ENCODE results near the gene PPFIA3. TPM values are rescaled to one million over a fixed set of nuclear protein-coding genes. Genes with fewer than 3 reads are reported as not detected.

Gene PPFIA3
- polyA plus RNA-seq, 1 of the 3 experiments (the other 2 are of a cell fraction): 5.7 TPM

- Histone ChIP-seq H2AFZ (ENCODE audit: low read depth) (no peak overlapping the region), H3K4me1 (ENCODE audit: control insufficient read depth in 1 of 2, insufficient read depth in 2 of 2, low read depth in 1 of 2, low read length in 1 of 2) (peaks cover 7 to 8% of the 10 kb centered on the region in 2 experiments; a peak in 2 of 4 replicates), H3F3A (replicated peaks; ENCODE audit: insufficient read depth) (no peaks in the 10 kb centered on the region), H3K4me3 (ENCODE audit: low read depth in 2 of 2, low read length in 1 of 2) (no peak overlapping the region), H3K79me2 (ENCODE audit: insufficient read depth) (no peaks in the 10 kb centered on the region), H3K4me2 (no peak overlapping the region), H4K20me1 (ENCODE audit: insufficient read depth) (no peaks in the 10 kb centered on the region), H3K27ac (ENCODE audit: low read depth in 2 of 2, low read length in 1 of 2) (no peak overlapping the region), H3K9me3 (no peaks in the 10 kb centered on the region), H3K36me3 (replicated peaks in 1 of 2; ENCODE audit: control insufficient read depth in 1 of 2, insufficient read depth in 2 of 2, low read length in 1 of 2) (no peaks in the 10 kb centered on the region), H3K27me3 (ENCODE audit: insufficient read depth) (no peaks in the 10 kb centered on the region), H3K9ac (no peak overlapping the region), H3K9me2 (no peaks in the 10 kb centered on the region)
- CTCF ChIA-PET: interaction anchor here (1.8 kb wide), 1 partner anchor 35 kb away, joined by 12 read pairs; no protein-coding TSS in a partner anchor
- POLR2A ChIA-PET: no interaction called here
- DNase-seq: peak; percentile 22
- TF ChIP-seq FOSL2 (IDR thresholded peaks at IDR 0.05; ENCODE audit: borderline replicate concordance, low read depth) (no peak), TAF1 (IDR thresholded peaks at IDR 0.05; ENCODE audit: borderline replicate concordance, low read depth, low read length) (no peak), SMC3 (IDR thresholded peaks at IDR 0.05; ENCODE audit: low read depth, low read length) (no peak), ELF1 (IDR thresholded peaks at IDR 0.05) (no peak), USF2 (IDR thresholded peaks at IDR 0.05; ENCODE audit: borderline replicate concordance, low read depth, low read length) (no peak), USF1 (IDR thresholded peaks at IDR 0.05; ENCODE audit: borderline replicate concordance, low read depth) (no peak)
- TF ChIP-seq, protein P1, sequence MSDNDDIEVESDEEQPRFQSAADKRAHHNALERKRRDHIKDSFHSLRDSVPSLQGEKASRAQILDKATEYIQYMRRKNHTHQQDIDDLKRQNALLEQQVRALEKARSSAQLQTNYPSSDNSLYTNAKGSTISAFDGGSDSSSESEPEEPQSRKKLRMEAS (IDR thresholded peaks at IDR 0.05; ENCODE audit: low read depth): no peak
- WGBS (ENCODE audit: low lambda C conversion rate): 92% methylated on average over 49 of the region's 49 CpGs
Observed at GRCh38 chr19:49132974-49133609, 13.7 kb downstream of the PPFIA3 start.

DNA sequence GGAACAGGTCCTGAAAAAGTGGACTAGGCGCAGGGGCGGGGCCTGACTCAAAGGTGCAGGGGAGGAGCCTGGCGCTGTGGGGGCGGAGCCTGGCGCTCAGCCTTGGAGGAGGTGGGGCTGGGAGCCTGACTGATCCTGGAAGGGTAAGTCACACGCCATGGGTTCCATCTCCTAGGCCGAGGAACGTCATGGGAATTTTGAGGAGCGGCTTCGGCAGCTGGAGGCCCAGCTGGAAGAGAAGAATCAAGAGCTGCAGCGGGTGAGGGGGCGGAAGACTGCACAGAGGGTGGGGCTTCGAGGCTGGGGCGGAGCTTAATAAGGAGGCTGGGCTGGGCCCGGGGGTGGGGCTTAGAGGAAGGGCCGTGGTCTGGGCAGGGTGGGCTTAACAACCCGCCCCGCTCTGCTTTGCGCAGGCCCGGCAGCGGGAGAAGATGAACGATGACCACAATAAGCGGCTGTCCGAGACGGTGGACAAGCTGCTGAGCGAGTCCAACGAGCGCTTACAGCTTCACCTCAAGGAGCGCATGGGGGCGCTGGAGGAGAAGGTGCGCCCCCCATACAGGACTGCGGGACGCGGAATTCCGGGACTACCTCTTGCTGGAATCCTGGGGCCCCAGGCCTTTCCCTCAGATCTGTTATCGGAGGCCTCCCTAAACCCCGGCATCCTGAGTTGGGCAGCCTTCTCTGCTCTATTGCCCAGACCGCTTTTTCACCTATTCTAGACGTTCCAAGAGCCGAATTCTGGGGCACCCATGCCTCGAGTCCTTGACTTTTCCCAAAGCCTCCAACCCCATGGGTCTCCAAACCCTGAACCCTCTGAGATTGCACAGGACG, 14.5 kb downstream of the PPFIA3 start:
- Histone ChIP-seq H3K27me3 (ENCODE audit: insufficient read depth) (no peaks in the 10 kb centered on the region), H2AFZ (ENCODE audit: low read depth) (no peak overlapping the region), H3K27ac (ENCODE audit: low read depth in 2 of 2, low read length in 1 of 2) (no peak overlapping the region), H3K4me3 (ENCODE audit: low read depth in 2 of 2, low read length in 1 of 2) (no peak overlapping the region), H3K36me3 (replicated peaks in 1 of 2; ENCODE audit: control insufficient read depth in 1 of 2, insufficient read depth in 2 of 2, low read length in 1 of 2) (no peaks in the 10 kb centered on the region), H3K79me2 (ENCODE audit: insufficient read depth) (no peaks in the 10 kb centered on the region), H4K20me1 (ENCODE audit: insufficient read depth) (no peaks in the 10 kb centered on the region), H3K9me2 (no peaks in the 10 kb centered on the region), H3F3A (replicated peaks; ENCODE audit: insufficient read depth) (no peaks in the 10 kb centered on the region), H3K9me3 (no peaks in the 10 kb centered on the region), H3K4me2 (no peak overlapping the region), H3K4me1 (ENCODE audit: control insufficient read depth in 1 of 2, insufficient read depth in 2 of 2, low read depth in 1 of 2, low read length in 1 of 2) (peaks cover 3% of the 10 kb centered on the region in 2 experiments; a peak in 2 of 4 replicates), H3K9ac (no peak overlapping the region)
- TF ChIP-seq EP300 (IDR thresholded peaks at IDR 0.05; ENCODE audit: borderline replicate concordance in 1 of 2, low read depth in 1 of 2, low read length in 1 of 2): no peak
- no peak for TF ChIP-seq FOXM1 (IDR thresholded peaks at IDR 0.05; ENCODE audit: low read depth)
- TF ChIP-seq FOXJ3 (CRISPR knock-in tag; IDR thresholded peaks at IDR 0.05): no peak
- TF ChIP-seq SIN3A (IDR thresholded peaks at IDR 0.05; ENCODE audit: borderline replicate concordance, low read depth, low read length): no peak
- TF ChIP-seq ZBTB33 (IDR thresholded peaks at IDR 0.05; ENCODE audit: borderline replicate concordance, low read depth): no peak
- no peak for TF ChIP-seq MXI1 (IDR thresholded peaks at IDR 0.05; ENCODE audit: low read depth, low read length)
- TF ChIP-seq, protein P2, sequence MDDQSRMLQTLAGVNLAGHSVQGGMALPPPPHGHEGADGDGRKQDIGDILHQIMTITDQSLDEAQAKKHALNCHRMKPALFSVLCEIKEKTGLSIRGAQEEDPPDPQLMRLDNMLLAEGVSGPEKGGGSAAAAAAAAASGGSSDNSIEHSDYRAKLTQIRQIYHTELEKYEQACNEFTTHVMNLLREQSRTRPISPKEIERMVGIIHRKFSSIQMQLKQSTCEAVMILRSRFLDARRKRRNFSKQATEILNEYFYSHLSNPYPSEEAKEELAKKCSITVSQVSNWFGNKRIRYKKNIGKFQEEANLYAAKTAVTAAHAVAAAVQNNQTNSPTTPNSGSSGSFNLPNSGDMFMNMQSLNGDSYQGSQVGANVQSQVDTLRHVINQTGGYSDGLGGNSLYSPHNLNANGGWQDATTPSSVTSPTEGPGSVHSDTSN (IDR thresholded peaks at IDR 0.05): no peak
- no peak for TF ChIP-seq EZH2phosphoT487 (IDR thresholded peaks at IDR 0.05; ENCODE audit: borderline replicate concordance, low read depth)
- no peak for TF ChIP-seq FOSL2 (IDR thresholded peaks at IDR 0.05; ENCODE audit: borderline replicate concordance, low read depth)
- no peak for TF ChIP-seq YY1 (IDR thresholded peaks at IDR 0.05; ENCODE audit: low read depth)
- no peak for TF ChIP-seq CHD2 (IDR thresholded peaks at IDR 0.05; ENCODE audit: low read length, partially characterized antibody)
- no peak for TF ChIP-seq MEF2A (IDR thresholded peaks at IDR 0.05; ENCODE audit: borderline replicate concordance, low read depth)
- ChIA-PET CTCF (interaction anchor here (0.9 to 1.8 kb wide), 2 partner anchors 12 to 36 kb away, joined by 3 to 12 read pairs (median 5); no protein-coding TSS in a partner anchor), POLR2A (no interaction called here)
- peak; percentile 78 for DNase-seq
- WGBS (ENCODE audit: low lambda C conversion rate): 88% methylated on average over 40 of the region's 42 CpGs
